Activated CD4-positive, alpha-beta T cell treated with anti-CD3 and anti-CD28 coated beads, Interleukin-2, amount 50 U/mL, for 4 hours (primary cell): Measurements from ENCODE around the gene TMEM185B.
A peak's percentile ranks its signal among the peaks of the same experiment; 100 is the strongest.
"Not testable (repeated sequence)": the region's sequence is repeated elsewhere in the genome, so short reads cannot be mapped to it uniquely, and the experiment has no call there.

Source experiments
- DNase-seq, 2 experiments: peaks; one replicate each; pipeline ENCODE4 v3.0.0-alpha.2; 2020

Gene TMEM185B

GRCh38 chr2:120251078-120251477 lies 27.9 kb upstream of the TMEM185B start:
- DNase-seq: no peak

DNA sequence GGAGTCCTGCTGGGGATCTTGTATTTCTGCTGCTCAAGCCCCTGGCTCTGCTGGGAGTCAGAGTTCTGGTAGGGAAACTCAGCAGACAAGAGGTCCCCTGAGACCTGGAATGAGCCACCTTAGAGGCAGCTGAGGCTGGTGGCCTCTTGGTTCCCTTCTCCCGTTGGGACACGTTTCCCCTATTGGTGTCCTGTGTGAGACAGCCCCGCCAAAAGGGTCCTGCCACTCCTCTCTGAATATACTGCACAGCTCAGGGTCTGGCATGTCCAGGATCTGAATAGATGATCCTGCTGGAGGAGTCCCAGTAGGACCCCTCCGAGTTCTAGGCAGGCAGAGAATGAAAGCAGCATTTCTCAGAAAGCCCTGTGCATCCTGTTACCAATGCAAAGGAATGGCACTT lies 27.4 kb upstream of the TMEM185B start:
- DNase-seq: no peak

GRCh38 chr2:120247851-120248250 lies 24.7 kb upstream of the TMEM185B start:
- DNase-seq: no peak

GRCh38 chr2:120246546-120247300 lies 23.5 kb upstream of the TMEM185B start:
- DNase-seq: no peak

DNA sequence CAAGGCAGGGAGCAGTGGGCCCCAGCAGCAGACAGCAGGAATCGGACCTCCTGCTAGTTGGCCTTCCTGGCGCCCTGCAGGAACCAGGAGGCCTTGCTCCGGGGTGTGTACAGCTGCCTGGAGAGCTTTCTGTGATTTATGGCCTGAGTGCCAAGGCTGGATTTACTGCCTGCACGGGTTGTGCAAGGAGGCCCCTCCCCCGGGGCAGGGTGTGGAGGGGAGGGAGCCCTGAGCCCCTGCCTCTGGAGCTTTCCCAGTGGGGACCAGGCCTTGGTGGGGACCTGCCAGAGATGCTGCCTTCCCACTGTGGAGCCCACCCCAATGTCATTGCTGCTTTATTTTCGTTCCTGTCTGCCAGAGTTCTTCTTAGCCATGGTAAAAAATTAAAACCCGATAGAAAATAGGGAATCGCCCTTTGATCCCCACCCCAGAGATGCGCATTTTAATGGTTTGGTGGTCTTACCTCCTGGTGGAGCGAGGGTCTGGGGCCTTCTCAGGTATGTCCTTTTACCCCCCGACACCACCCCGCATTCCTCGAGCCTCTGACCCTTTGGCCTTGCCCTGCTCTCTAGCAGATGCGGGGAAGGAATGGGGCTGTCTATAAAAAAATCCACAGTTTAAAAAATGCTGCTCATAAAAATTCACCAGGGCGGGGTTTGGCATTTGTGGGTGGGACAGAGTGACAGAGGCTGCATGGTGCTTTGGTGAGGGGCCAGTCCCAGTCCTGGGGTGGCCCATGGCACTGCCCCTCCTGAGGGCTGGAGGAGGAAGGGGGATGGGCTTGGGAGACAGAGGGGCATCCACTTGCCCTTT lies 22.5 kb upstream of the TMEM185B start:
- no peak for DNase-seq

- no peak for DNase-seq
These were observed 21.7 kb upstream of the TMEM185B start for GRCh38 chr2:120244656-120245519.

DNA sequence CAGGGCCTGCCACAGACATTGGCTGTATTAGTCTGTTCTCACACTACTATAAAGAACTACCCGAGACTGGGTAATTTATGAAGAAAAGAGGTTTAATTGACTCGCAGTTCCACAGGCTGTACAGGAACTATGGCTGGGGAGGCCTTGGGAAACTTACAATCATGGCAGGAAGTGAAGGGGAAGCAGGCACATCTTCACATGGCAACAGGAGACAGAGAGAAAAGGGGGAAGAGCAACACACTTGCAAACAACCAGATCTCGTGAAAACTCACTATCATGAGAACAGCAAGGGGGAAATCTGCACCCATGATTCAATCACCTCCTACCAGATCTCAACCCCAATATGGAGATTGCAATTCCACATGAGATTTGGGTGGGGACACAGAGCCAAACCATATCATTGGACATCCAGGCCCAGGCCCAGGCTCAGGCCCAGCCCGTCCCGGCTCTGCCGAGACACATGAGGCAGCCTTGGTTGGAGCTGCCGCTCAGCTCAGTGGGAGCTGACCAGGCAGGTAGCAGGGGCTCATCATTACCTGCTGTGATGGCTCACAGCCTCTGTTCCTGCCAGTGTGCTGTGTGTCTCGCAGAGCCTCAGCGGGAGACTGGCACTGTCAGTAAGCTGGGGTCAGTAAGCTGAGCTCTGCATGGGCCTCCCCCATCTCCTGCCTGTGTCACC lies 20.8 kb upstream of the TMEM185B start:
- no peak for DNase-seq

GRCh38 chr2:120243211-120243610 lies 20.0 kb upstream of the TMEM185B start:
- no peak for DNase-seq

- DNase-seq: no peak
These were observed 18.5 kb upstream of the TMEM185B start for GRCh38 chr2:120241684-120242083.

GRCh38 chr2:120240901-120241429 lies 17.8 kb upstream of the TMEM185B start:
- no peak for DNase-seq

DNA sequence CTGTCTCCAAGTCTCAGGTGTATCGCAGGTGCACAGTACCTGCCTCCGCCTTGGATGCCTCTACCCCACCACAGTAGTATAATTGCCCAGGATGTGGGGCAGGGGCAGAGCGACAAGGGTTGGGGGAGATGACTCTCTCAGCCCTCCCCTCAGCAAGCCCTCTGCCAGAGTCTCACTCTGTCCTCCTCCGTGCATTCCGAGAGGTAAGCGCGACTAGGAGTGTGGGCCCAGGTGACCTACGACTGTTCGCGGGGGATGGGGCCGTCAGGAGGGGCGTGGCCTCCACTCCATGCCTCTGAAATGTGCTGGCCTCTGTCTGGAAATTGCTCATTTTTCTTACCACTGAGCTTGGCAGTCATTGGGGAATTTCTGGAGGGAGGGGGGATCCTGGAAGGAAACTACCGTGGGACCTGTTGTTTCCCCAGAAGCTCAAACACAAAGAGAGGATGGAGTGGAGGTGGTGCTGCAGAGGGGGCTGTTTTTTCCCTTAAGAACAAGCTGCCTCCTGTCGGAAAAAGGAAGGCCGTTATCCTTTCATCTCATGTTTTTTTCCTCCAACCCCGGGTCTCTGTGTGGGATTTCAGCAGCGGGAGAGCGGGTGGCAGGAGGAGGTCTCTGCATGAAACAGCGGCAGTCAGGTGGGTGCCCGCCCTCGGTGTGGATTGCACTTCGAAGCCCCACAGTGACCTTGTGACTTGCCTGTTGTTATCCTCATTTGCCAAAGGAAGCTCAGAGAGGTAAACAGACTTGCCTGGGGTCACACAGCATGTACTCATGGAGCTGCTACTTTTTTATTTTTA lies 16.5 kb upstream of the TMEM185B start:
- DNase-seq: no peak

GRCh38 chr2:120238728-120239487 lies 15.7 kb upstream of the TMEM185B start:
- no peak for DNase-seq

GRCh38 chr2:120237491-120237902 lies 14.3 kb upstream of the TMEM185B start:
- no peak for DNase-seq

DNA sequence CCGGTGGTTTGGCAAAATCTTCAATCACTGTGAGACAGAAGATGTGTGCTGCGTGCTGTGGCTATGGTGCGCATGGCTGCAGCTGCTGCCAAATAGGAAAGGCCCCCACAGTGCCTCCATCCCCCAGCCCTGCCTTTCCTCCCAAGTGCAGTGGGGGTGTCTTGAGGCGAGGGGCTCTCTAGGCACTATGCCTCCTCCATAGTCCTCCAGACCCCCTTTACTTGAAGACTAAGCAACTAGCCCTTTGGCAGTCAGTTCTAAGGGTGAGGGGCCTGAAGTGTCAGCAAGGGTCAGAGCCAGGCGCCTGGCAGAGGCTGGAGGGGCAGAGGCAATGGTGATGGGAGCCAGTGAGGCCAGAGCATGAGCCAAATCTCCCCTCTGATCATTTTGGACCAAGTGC lies 13.6 kb upstream of the TMEM185B start:
- no peak for DNase-seq

DNA sequence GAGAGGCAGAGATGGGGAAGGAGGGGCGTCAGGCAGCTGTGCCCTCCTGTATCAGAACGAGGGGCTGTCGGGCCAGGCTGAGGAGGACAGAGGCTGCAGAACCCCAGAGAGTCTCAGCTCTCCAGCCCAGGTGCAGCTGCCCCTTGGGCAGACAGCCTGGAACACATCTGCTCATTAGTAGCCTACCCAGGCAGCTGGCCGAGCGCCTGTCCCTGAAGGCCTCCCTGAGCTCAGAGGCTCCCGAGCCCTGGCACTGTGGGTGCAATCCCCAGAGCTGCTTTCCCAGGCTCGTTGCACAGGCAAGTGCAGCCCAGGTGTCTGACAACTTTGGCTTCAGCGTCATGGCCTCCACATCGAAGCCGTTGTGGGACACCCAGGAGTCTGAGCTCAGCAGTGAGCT lies 13.1 kb upstream of the TMEM185B start:
- no peak for DNase-seq

DNA sequence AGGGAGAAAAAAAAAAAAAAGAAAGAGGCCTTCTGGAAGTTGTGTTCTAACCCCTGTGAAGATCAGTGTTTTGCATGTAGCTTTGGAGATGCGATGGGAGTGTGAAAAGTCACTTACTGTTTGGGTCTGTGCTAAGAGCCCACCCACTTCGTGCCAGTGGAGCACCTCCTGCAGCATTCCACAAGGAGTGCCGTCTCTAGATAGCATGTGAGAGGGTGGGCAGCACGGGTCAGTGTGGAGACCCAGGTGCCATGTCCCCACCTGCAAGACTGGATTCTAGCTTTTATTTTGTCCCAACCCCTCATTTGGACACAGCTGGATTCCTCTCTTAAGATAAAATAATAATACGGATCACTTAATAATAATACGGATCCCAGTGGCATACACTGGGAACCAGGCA lies 12.5 kb upstream of the TMEM185B start:
- DNase-seq: no peak

- DNase-seq: not testable (repeated sequence)
These were observed 12.0 kb upstream of the TMEM185B start for GRCh38 chr2:120235158-120235557.

DNA sequence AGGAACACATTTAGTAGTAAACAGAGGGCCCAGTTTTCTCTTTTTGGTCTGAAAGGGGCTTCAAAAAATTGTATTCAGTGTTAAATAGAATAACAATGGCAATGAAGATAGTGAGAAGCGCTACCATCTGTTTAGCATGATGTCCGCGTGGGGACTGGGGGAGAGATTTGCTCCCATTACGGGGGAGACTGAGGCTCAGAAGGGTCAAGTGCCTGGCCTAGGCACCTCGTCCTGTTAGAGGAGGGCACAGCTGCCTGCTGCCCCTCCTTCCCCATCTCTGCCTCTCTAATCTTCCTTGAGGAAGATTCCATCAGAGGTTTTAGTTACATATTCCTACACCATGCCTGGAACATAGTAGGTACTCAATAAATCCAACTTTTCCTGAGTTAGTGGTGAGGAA lies 10.1 kb upstream of the TMEM185B start:
- DNase-seq: no peak

DNA sequence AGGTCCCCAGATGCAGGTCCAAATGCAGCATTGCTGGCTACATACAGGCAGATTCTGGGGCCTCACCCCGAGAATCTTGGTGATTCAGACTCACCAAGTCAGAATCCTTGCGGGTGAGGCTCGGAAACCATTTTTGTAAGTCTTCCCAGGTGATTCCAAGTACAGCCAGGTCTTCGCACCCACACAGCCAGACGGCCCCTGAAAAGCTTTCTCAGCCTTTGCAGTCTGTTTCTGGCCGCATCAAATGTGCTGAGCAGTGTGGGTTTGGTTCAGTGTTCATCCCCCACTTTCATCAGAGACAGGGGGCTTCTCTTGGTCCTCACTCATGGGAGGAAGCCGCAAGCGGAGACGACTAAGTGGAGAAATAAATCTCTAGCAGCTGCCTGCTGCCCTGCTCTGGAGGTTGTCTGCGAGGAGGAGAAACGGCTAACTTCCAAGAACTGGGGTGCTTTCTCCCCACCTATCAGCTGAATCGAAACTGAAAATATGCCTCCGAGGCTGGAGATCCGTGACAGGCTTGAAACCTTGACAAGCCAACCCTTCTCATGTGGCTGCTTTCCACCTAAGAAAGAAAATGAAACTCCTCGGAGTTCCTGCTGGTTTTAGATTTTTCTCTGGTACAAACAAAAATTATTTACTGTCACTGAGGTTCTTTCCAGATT lies 8.9 kb upstream of the TMEM185B start:
- peak; percentile 73 to 74 for DNase-seq

GRCh38 chr2:120231564-120231973 lies 8.4 kb upstream of the TMEM185B start:
- DNase-seq: peak; percentile 52 to 58
